Thoracic aorta (tissue), 2 donors: ENCODE measurements around the gene SCPEP1. TPM values are rescaled to one million over a fixed set of nuclear protein-coding genes. Genes with fewer than 3 reads are reported as not detected.
A peak's percentile ranks its signal among the peaks of the same experiment; 100 is the strongest.

ENCODE experiments used
- ATAC-seq: fragments of 150-250 bp; one replicate; pipeline ENCODE4 v1.8.0; 2017; ENCODE audit warnings: low read depth; ENCODE audit not compliant: insufficient number of reproducible peaks, low FRiP score
- DNase-seq: peaks from one replicate; pipeline ENCODE4 v3.0.0-alpha.2; 2020; ENCODE audit warnings: low spot score
- H3K27ac ChIP-seq, 2 donors: fragments of 200-600 bp; sonication (generic); 1 replicate in 1 of 2; 2 replicates in 1 of 2; pipeline ENCODE4 v1.5.1; 2016; ENCODE audit warnings: mild to moderate bottlenecking in 2 of 2, moderate library complexity in 2 of 2
- H3K27me3 ChIP-seq: fragments of 200-600 bp; sonication (generic); replicated peaks from 2 replicates; pipeline ENCODE4 v1.6.0; 2016; ENCODE audit warnings: mild to moderate bottlenecking; ENCODE audit not compliant: insufficient read depth
- H3K36me3 ChIP-seq: fragments of 200-600 bp; sonication (generic); one replicate; pipeline ENCODE4 v1.5.1; 2016
- H3K4me1 ChIP-seq, 2 donors: fragments of 200-600 bp; sonication (generic); 1 replicate in 1 of 2; 2 replicates in 1 of 2; pipeline versions ENCODE4 v1.5.1 to v1.6.0; 2016; ENCODE audit warnings: low read depth in 2 of 2, mild to moderate bottlenecking in 1 of 2; ENCODE audit not compliant: control insufficient read depth in 1 of 2
- H3K4me3 ChIP-seq: fragments of 200-600 bp; sonication (generic); 2 replicates; pipeline ENCODE4 v1.5.1; 2016; ENCODE audit warnings: mild to moderate bottlenecking
- H3K9me3 ChIP-seq: fragments of 200-600 bp; sonication (generic); 2 replicates; pipeline ENCODE4 v1.5.1; 2016
- total RNA-seq, 2 donors: library from RNA; depleted of rRNA; stranded (reverse); fragments of >200 nt; gene quantifications; one replicate each; pipeline versions ENCODE4 v1.1.0 to v1.2.3, GENCODE V29; 2016
- TF ChIP-seq, protein P1 (sequence below): fragments of 200-600 bp; sonication (generic); IDR thresholded peaks from one replicate; pipeline ENCODE4 v1.5.1; 2019; ENCODE audit warnings: antibody characterized with exemption

Gene SCPEP1
- total RNA-seq, 2 donors from 2014 or later, result 91.1 to 112 TPM

DNA sequence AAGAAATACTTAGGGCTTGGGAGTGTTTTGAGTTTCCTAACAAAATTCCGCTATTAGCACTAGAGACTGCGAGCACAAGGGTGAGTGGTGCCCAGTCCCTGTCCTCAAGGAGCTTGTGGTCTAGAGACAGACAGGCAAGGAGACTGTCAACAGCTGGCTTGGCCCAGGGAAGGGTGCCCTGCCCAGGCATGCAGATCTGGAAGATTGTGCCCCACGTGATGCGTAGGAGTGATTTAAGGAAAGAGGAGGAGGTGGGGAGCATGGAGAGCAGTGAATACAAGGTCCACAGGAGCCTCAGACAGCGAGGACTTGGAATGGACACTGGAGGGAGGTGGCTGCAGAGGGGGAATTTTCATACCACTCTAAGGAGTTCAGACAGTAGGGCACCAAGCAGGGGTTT lies 25.0 kb downstream of the SCPEP1 start:
- no peak overlapping the region for H3K27ac ChIP-seq
- DNase-seq (no peak), ATAC-seq (no peak)
- H3K4me3 ChIP-seq, result no peak overlapping the region
- TF ChIP-seq, protein P1, sequence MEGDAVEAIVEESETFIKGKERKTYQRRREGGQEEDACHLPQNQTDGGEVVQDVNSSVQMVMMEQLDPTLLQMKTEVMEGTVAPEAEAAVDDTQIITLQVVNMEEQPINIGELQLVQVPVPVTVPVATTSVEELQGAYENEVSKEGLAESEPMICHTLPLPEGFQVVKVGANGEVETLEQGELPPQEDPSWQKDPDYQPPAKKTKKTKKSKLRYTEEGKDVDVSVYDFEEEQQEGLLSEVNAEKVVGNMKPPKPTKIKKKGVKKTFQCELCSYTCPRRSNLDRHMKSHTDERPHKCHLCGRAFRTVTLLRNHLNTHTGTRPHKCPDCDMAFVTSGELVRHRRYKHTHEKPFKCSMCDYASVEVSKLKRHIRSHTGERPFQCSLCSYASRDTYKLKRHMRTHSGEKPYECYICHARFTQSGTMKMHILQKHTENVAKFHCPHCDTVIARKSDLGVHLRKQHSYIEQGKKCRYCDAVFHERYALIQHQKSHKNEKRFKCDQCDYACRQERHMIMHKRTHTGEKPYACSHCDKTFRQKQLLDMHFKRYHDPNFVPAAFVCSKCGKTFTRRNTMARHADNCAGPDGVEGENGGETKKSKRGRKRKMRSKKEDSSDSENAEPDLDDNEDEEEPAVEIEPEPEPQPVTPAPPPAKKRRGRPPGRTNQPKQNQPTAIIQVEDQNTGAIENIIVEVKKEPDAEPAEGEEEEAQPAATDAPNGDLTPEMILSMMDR, result no peak
- H3K9me3 ChIP-seq, result no peaks in the 10 kb centered on the region
- peaks cover 5 to 6% of the 10 kb centered on the region in 2 donors for H3K4me1 ChIP-seq
- peaks cover 28% of the 10 kb centered on the region for H3K36me3 ChIP-seq
- no peaks in the 10 kb centered on the region for H3K27me3 ChIP-seq

DNA sequence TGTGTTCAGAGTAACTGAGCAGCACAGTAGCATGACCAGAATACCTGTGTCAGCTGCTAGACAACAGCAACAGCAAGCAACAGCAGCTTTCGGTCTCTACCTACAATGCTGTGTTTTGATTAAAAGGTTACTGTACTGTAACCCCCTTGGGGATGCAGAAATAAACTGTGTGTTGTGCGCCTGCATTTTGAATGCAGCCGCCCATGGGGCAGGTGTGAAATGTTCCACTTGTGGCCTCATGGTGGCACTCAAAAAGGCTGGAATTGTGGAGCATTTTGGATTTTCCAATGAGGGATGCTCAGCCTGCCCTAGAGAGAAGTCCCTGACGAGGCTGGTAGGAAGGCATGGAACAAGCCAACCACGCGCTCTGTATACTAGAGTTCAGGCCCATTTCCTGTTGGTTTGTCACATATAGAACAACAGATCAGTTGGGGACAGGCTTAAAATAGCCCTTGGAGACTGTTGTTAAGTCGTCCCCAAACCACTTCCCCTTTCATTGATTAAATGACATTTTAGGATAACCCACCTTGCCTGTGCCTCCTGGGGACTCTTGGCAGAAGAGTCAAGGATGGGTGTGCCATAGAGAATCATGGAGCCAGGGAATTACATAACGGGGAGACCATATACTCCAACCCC lies 27.1 kb downstream of the SCPEP1 start:
- no peak for DNase-seq
- no peaks in the 10 kb centered on the region for H3K27me3 ChIP-seq
- peaks cover 5 to 6% of the 10 kb centered on the region in 2 donors for H3K4me1 ChIP-seq
- TF ChIP-seq, protein P1, result peak; percentile 54
- H3K4me3 ChIP-seq, result no peak overlapping the region
- peaks cover 27% of the 10 kb centered on the region for H3K36me3 ChIP-seq
- H3K27ac ChIP-seq, result no peak overlapping the region
- peak; percentile 57 for ATAC-seq
- H3K9me3 ChIP-seq, result no peaks in the 10 kb centered on the region

DNA sequence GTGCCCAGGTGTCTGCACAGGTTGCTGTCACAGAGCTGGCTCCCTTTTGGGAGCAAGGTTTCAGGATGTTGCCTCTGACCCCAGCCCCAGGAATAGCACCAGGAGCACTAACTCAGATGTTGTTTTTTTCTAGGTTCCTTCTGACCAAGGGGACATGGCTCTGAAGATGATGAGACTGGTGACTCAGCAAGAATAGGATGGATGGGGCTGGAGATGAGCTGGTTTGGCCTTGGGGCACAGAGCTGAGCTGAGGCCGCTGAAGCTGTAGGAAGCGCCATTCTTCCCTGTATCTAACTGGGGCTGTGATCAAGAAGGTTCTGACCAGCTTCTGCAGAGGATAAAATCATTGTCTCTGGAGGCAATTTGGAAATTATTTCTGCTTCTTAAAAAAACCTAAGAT lies 28.1 kb downstream of the SCPEP1 start:
- H3K36me3 ChIP-seq, result peaks cover 26% of the 10 kb centered on the region
- TF ChIP-seq, protein P1, result no peak
- no peak for ATAC-seq
- no peak for DNase-seq
- H3K27me3 ChIP-seq, result no peaks in the 10 kb centered on the region
- H3K9me3 ChIP-seq, result no peaks in the 10 kb centered on the region
- H3K27ac ChIP-seq, result no peak overlapping the region
- H3K4me3 ChIP-seq, result no peak overlapping the region
- H3K4me1 ChIP-seq, result peaks cover 5 to 6% of the 10 kb centered on the region in 2 donors

DNA sequence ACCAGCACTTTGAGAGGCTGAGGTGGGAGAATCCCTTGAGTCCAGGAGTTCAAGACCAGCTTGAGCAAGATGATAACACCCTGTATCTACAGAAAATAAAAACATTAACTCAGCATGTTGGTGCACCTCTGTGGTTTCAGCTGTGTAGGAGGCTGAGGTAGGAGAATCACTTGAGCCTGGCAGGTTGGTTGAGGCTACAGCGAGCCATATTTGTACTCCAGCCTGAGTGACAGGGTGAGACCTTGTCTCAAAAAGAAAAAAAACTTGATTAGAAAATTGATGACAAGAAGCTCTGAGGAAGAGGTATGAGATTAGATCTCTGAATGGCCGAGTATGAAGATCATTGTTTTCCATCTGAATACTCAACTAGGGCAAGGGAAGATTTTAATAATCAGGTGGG lies 31.0 kb downstream of the SCPEP1 start:
- DNase-seq, result no peak
- Histone ChIP-seq H3K27ac (no peak overlapping the region), H3K4me3 (no peak overlapping the region), H3K36me3 (peaks cover 6% of the 10 kb centered on the region), H3K9me3 (no peaks in the 10 kb centered on the region), H3K4me1 (peaks cover 5 to 6% of the 10 kb centered on the region in 2 donors), H3K27me3 (no peaks in the 10 kb centered on the region)
- ATAC-seq, result no peak
- TF ChIP-seq, protein P1, result no peak

DNA sequence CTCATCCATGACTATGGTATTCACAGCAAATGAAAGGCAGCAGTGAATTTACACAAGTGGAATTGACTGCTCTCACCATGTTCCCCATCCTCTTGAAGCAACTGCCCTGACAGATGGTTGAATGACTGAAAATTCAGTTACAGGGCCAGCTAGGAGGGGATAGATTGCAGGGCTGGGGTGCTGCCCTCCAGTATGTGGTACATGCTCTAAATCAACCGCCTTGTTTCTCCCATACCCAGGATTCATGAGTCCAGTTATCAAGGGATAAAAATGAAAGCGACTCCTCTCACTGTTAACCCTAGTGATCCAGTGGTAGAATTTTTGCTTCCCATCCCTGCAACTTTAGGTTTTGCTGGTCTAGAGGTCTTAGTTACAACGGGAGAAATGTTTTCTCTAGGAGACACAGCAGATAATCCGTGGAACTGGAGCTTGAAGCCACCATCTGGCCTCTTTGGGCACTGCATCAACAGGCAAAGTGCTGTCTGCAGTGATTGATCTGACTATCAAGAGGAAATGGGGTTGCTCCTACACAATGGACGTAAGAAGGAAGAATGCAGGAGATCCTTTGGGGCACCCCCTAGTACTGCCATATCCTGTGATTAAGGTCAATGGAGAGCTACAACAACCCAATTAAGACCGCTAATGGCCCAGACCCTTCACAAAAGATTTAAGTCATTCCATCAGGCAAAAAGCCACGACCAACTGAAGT lies 32.0 kb downstream of the SCPEP1 start:
- TF ChIP-seq, protein P1, result peak; percentile 68
- DNase-seq (no peak), ATAC-seq (no peak)
- Histone ChIP-seq H3K36me3 (peaks cover 4% of the 10 kb centered on the region), H3K4me1 (peaks cover 4 to 6% of the 10 kb centered on the region in 2 donors), H3K27ac (no peak overlapping the region), H3K4me3 (no peak overlapping the region), H3K27me3 (no peaks in the 10 kb centered on the region), H3K9me3 (no peaks in the 10 kb centered on the region)
